ENCODE data around the gene NLK. TPM values are rescaled to one million over a fixed set of nuclear protein-coding genes. Genes with fewer than 3 reads are reported as not detected.
"Not testable (repeated sequence)": the region's sequence is repeated elsewhere in the genome, so short reads cannot be mapped to it uniquely, and the experiment has no call there.

The NLK gene
- polyA plus RNA-seq, 3 donors = 51.5 to 53.8 (median 51.5) TPM

- DNase-seq (ENCODE audit: low read depth in 3 of 3, low spot score in 2 of 3) = no peak
Measured at GRCh38 chr17:28145348-28145747, 102.9 kb downstream of the NLK start.

GRCh38 chr17:28147017-28147416, 104.5 kb downstream of the NLK start:
- no peak for DNase-seq (ENCODE audit: low read depth in 3 of 3, low spot score in 2 of 3)

GRCh38 chr17:28151001-28151400, 108.5 kb downstream of the NLK start:
- no peak for DNase-seq (ENCODE audit: low read depth in 3 of 3, low spot score in 2 of 3)

- DNase-seq (ENCODE audit: low read depth in 3 of 3, low spot score in 2 of 3) = no peak
Measured at GRCh38 chr17:28154214-28154613, 111.7 kb downstream of the NLK start.

GRCh38 chr17:28155405-28155804, 112.9 kb downstream of the NLK start:
- DNase-seq (ENCODE audit: low read depth in 3 of 3, low spot score in 2 of 3) = not testable (repeated sequence)

GRCh38 chr17:28159004-28159403, 116.5 kb downstream of the NLK start:
- DNase-seq (ENCODE audit: low read depth in 3 of 3, low spot score in 2 of 3) = no peak

GRCh38 chr17:28159924-28160323, 117.4 kb downstream of the NLK start:
- DNase-seq (ENCODE audit: low read depth in 3 of 3, low spot score in 2 of 3) = no peak

- no peak for DNase-seq (ENCODE audit: low read depth in 3 of 3, low spot score in 2 of 3)
Measured at GRCh38 chr17:28160610-28161009, 118.1 kb downstream of the NLK start.

- DNase-seq (ENCODE audit: low read depth in 3 of 3, low spot score in 2 of 3) = no peak
Measured at GRCh38 chr17:28161311-28161710, 118.8 kb downstream of the NLK start.

GRCh38 chr17:28166478-28166877, 124.0 kb downstream of the NLK start:
- no peak for DNase-seq (ENCODE audit: low read depth in 3 of 3, low spot score in 2 of 3)

GRCh38 chr17:28169621-28170349, 127.3 kb downstream of the NLK start:
- no peak for DNase-seq (ENCODE audit: low read depth in 3 of 3, low spot score in 2 of 3)

- no peak for DNase-seq (ENCODE audit: low read depth in 3 of 3, low spot score in 2 of 3)
Measured at GRCh38 chr17:28170771-28171170, 128.3 kb downstream of the NLK start.

GRCh38 chr17:28173031-28173561, 130.6 kb downstream of the NLK start:
- DNase-seq (ENCODE audit: low read depth in 3 of 3, low spot score in 2 of 3) = no peak

GRCh38 chr17:28173801-28174200, 131.3 kb downstream of the NLK start:
- peak in 2 of 3 donors; percentile 17 to 30 for DNase-seq (ENCODE audit: low read depth in 3 of 3, low spot score in 2 of 3)

GRCh38 chr17:28174352-28175046, 132.0 kb downstream of the NLK start:
- no peak for DNase-seq (ENCODE audit: low read depth in 3 of 3, low spot score in 2 of 3)

GRCh38 chr17:28177351-28177750, 134.9 kb downstream of the NLK start:
- no peak for DNase-seq (ENCODE audit: low read depth in 3 of 3, low spot score in 2 of 3)

- no peak for DNase-seq (ENCODE audit: low read depth in 3 of 3, low spot score in 2 of 3)
Measured at GRCh38 chr17:28178800-28179199, 136.3 kb downstream of the NLK start.

- DNase-seq (ENCODE audit: low read depth in 3 of 3, low spot score in 2 of 3) = no peak
Measured at GRCh38 chr17:28180449-28180848, 138.0 kb downstream of the NLK start.

GRCh38 chr17:28181568-28181967, 139.1 kb downstream of the NLK start:
- no peak for DNase-seq (ENCODE audit: low read depth in 3 of 3, low spot score in 2 of 3)

- DNase-seq (ENCODE audit: low read depth in 3 of 3, low spot score in 2 of 3) = no peak
Measured at GRCh38 chr17:28182559-28182958, 140.1 kb downstream of the NLK start.

- DNase-seq (ENCODE audit: low read depth in 3 of 3, low spot score in 2 of 3) = no peak
Measured at GRCh38 chr17:28185658-28186057, 143.2 kb downstream of the NLK start.

- DNase-seq (ENCODE audit: low read depth in 3 of 3, low spot score in 2 of 3) = not testable (repeated sequence)
Measured at GRCh38 chr17:28186472-28186871, 144.0 kb downstream of the NLK start.
